Umbilical cord (tissue), 2 donors: Measurements from ENCODE around the gene ANKRD10. TPM values are rescaled to one million over a fixed set of nuclear protein-coding genes. Genes with fewer than 3 reads are reported as not detected.
A peak's percentile ranks its signal among the peaks of the same experiment; 100 is the strongest.
"Not testable (repeated sequence)": the region's sequence is repeated elsewhere in the genome, so short reads cannot be mapped to it uniquely, and the experiment has no call there.

Experiments
- DNase-seq: peaks from one replicate; pipeline ENCODE4 v3.0.0-alpha.2; 2015; ENCODE audit warnings: low spot score
- total RNA-seq: library from RNA; depleted of rRNA; stranded (reverse); fragments of >200 nt; gene quantifications from one replicate; pipeline ENCODE4 v1.2.3, GENCODE V29; 2014; ENCODE audit warnings: low replicate concordance; ENCODE audit not compliant: insufficient read depth

The ANKRD10 gene
- total RNA-seq, 1 donor from 2014 or later: 83.5 TPM

GRCh38 chr13:110867380-110867779 lies 47.5 kb downstream of the ANKRD10 start:
- no peak for DNase-seq

DNA sequence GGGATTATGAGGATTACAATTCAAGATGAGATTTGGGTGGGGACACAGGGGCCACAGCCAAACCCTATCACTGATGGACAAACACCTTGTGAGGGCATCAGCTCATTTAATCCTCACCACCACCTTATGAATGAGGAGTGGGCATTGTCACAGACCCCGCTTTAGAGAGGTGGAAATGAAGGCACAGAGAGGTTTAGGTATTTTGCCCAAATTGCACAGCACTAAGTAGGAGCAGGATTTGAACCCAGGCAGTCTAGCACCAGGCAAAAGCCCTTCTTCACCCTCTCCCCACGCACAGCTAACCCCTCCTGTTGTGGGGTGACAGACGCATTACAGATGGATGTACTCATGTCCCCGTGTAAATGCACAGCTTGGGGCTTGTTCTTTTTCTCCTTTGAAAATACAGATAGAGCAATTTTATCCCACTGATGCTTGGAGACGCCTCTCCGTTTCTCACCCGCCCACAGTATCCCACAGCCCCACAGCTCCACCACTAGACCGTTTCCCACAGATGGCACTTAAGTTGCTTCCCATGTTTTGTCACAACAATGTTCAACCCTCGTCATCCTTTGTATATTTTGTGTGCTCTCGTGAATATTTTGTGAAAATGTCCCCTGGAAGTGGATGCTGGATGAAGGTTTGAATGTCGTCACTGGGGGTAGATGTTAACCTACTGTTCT lies 48.2 kb downstream of the ANKRD10 start:
- no peak for DNase-seq

GRCh38 chr13:110863685-110864084 lies 51.2 kb downstream of the ANKRD10 start:
- DNase-seq: no peak

GRCh38 chr13:110860983-110861382 lies 53.9 kb downstream of the ANKRD10 start:
- DNase-seq: no peak

DNA sequence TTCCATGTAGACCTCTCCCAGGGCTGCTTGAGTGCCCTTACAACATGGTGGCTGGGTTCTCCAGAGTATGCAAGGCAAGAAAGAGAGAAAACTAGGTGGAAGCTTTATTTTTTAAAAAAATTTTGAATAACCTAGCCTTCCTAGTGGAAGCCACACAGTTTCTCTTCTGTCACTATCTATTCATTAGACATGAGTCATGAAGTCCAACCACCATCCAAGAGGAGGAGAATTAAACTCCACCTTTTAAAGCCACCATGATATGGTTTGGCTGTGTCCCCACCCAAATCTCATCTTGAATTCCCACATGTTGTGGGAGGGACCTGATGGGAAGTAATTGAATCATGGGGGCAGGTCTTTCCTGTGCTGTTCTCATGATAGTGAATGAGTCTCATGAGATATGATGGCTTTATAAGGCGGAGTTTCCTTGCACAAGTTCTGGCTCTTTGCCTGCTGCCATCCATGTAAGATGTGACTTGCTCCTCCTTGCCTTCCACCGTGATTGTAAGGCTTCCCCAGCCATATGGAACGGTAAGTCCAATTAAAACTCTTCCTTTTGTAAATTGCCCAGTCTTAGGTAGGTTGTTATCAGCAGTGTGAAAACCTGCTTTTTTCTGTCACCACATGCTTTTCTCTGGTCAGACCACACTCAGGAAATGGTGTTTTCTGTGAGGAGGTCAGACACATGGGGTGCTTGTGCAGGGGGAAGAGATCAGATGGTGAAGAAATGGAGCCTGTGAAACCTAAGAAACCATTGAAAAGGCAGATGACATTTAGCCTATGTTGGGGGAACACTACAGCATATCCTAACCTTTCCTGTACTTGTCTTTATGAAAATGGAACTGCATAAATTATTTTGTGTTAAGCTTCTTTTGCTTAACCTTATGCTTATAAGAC lies 57.7 kb downstream of the ANKRD10 start:
- DNase-seq: no peak

GRCh38 chr13:110855363-110855762 lies 59.5 kb downstream of the ANKRD10 start:
- DNase-seq: no peak

- no peak for DNase-seq
Observed at GRCh38 chr13:110854866-110855265, 60.0 kb downstream of the ANKRD10 start.

- DNase-seq: peak; percentile 77
Observed at GRCh38 chr13:110853235-110853721, 61.6 kb downstream of the ANKRD10 start.

- no peak for DNase-seq
Observed at GRCh38 chr13:110850840-110851239, 64.0 kb downstream of the ANKRD10 start.

DNA sequence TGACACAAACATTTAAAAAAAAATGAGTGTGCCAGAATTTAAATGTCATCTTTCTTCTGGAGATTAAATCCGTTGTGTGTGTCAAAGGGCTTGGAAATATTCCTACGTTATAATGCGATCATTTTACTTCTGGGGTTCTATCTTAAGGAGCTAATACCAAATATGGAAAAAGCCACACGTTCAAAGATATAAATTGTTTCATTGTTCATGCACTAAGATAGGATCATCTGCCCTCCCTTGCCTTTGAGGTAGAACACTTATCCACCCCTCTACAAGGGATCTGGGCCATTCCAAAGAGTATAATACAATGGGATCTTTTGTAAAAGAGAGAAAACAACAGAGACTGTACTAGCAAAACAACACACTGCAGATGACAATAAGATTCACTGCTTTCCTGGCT lies 64.9 kb downstream of the ANKRD10 start:
- DNase-seq: no peak

DNA sequence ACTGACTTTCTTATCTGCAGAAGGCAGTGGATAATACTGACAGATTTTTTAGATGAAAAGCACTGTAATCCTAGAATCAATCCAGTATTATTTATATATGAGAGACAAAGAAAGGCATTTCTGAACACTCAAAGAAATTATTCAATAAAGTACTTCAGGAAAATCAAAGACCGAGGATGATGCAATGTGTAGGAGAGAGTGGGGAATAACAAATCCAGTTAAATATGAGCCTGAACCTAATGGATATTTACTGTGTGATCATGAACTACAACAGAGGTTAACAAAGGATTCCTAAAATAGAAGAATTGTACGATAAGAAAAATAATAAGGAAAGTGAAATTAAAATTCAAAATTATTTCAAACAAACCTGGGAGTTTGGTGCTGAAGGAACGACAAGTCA lies 69.3 kb downstream of the ANKRD10 start:
- DNase-seq: no peak

- no peak for DNase-seq
Observed at GRCh38 chr13:110841846-110842245, 73.0 kb downstream of the ANKRD10 start.

DNA sequence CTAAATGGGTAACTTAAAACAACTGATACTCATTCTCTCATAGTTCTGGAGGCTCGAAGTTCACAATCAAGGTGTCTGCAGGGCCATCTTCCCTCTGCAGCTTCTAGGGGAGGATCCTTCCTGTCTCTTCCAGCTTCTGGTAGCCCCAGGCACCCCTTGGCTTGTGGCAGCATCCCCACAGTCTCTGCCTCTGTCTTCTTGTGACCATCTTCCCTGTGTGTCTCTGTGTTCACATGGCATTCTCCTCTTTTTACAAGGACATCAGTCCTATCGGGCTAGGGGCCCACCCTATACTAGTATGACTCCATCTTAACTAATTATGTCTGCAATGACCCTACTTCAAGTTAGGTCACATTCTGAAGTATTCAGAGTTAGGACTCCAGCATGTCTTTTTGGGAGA lies 73.5 kb downstream of the ANKRD10 start:
- DNase-seq: no peak

- DNase-seq: no peak
Observed at GRCh38 chr13:110838867-110839538, 75.9 kb downstream of the ANKRD10 start.

GRCh38 chr13:110838116-110838515 lies 76.8 kb downstream of the ANKRD10 start:
- no peak for DNase-seq

DNA sequence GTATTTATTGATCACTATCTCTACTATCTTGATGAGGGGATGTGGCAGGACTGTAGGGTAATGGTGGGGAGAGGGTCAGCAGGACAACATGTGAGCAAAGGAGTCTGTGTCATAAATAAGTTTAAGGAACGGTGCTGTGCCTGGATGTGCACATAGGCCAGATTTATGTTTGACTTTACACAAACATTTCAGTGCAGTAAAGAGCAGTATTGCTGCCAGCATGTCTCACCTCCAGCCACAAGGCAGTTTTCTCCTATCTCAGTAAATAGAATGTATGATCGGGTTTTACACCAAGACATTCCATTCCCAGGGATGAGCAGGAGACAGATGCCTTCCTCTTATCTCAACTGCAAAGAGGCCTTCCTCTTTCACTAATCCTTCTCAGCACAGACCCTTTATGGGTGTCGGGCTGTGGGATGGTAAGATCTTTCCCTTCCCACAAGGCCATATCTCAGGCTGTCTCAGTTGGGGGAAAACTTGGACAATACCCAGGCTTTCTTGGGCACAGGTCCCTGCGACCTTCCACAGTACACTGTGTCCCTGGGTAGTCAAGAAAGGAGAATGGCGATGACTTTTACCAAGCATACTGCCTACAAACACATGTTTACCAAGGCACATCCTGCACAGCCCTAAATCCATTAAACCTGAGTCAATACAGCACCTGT lies 77.3 kb downstream of the ANKRD10 start:
- not testable (repeated sequence) for DNase-seq

GRCh38 chr13:110836605-110836903 lies 78.3 kb downstream of the ANKRD10 start:
- no peak for DNase-seq

DNA sequence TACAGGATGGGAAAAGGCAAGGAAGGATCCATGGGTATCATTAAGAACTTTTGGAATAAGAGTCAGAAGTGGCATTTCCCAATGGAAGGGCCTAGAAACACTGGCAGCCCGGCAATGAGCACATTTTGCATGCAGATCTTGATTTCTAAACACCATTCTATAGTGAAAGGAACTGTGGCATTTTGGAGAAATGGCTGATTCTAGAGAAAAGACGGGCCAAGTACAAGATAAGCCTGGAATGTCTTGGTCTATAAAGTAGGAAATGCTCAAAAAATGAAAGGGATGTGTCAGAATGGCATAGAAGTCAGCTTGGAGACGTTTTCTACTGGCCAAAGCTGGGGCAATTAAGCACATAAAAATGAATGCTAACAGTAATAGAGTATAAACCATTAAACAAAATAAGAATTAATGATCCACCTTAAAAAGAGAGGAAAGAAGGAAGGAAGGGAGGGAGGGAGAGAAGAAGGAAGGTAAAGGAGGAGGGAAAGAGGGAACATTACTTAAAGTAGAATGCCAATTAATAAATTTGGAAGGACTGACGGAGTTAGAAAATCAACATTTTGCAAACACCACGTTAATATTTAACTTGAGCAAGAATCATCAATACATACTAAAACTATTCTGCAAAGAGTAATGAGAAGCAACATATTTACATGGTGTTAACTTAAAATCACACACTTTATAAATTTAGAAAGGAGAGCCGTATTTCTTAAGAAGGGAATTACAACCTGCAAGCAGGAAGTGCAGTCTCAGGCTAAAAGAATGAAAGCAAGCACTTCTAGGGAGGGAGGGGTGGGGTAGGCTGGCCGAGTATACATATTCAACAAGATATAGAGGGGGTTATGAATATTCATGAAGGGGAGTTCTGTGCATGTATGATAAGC lies 78.9 kb downstream of the ANKRD10 start:
- DNase-seq: peak; percentile 24

- DNase-seq: no peak
Observed at GRCh38 chr13:110834572-110834971, 80.3 kb downstream of the ANKRD10 start.

DNA sequence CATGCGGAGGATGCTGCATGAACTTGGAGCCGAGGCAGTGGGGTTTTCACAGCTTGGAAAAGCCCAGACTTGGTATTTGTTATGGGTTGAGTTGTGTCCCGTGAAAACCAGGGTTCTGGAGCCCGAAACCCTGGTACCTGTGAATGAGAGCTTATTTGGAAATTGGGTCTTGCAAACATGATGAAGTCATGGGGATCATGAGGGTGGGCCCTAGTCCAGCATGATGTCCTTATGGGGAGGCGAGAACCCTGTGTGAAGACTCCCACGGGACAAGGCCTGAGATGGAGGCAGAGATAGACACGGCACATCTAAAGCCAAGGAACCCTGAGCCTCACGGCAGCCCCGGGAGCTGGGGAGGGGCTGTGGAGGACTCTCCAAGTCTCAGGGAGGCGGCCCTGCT lies 82.3 kb downstream of the ANKRD10 start:
- DNase-seq: no peak

GRCh38 chr13:110832205-110832479 lies 82.7 kb downstream of the ANKRD10 start:
- no peak for DNase-seq
